Neuronal stem cell (in vitro differentiated cells): ENCODE data around the gene TPSB2.
"Not testable (repeated sequence)": the region's sequence is repeated elsewhere in the genome, so short reads cannot be mapped to it uniquely, and the experiment has no call there.

ENCODE experiments used
- DNase-seq: peaks from one replicate; pipeline ENCODE4 v3.0.0-alpha.2; 2013; ENCODE audit warnings: low spot score
- H2AFZ ChIP-seq: one replicate; pipeline ENCODE4 v1.6.1; 2013; ENCODE audit warnings: mild to moderate bottlenecking, low read length, inconsistent platforms
- H2AK5ac ChIP-seq: 2 replicates; pipeline ENCODE4 v1.6.1; 2013; ENCODE audit warnings: low read depth, mild to moderate bottlenecking, inconsistent platforms, low read length, moderate library complexity, mixed read lengths
- H2BK120ac ChIP-seq: 2 replicates; pipeline ENCODE4 v1.6.1; 2013; ENCODE audit warnings: low read depth, mild to moderate bottlenecking, inconsistent platforms, low read length, moderate library complexity, mixed read lengths
- H2BK12ac ChIP-seq: one replicate; pipeline ENCODE4 v1.6.1; 2013; ENCODE audit warnings: low read length, inconsistent platforms
- H2BK15ac ChIP-seq: 2 replicates; pipeline ENCODE4 v1.6.1; 2013; ENCODE audit warnings: mild to moderate bottlenecking, low read length, inconsistent platforms, mixed read lengths
- H2BK5ac ChIP-seq: one replicate; pipeline ENCODE4 v1.6.1; 2013; ENCODE audit warnings: inconsistent platforms, mild to moderate bottlenecking, low read length, moderate library complexity
- H3K14ac ChIP-seq: one replicate; pipeline ENCODE4 v1.6.1; 2013; ENCODE audit warnings: low read length, inconsistent platforms
- H3K18ac ChIP-seq: 2 replicates; pipeline ENCODE4 v1.6.1; 2013; ENCODE audit warnings: low read length, inconsistent platforms
- H3K23ac ChIP-seq: 2 replicates; pipeline ENCODE4 v1.6.1; 2013; ENCODE audit warnings: low read depth, mild to moderate bottlenecking, mixed read lengths, low read length, inconsistent platforms; ENCODE audit not compliant: poor library complexity
- H3K27ac ChIP-seq: replicated peaks from 3 replicates; pipeline ENCODE4 v1.5.1; 2013; ENCODE audit warnings: low read length, inconsistent platforms
- H3K27me3 ChIP-seq, 3 experiments: 2 replicates each; pipeline ENCODE4 v1.6.1; 2013; ENCODE audit warnings: low read length in 3 of 3, mild to moderate bottlenecking in 2 of 3, inconsistent platforms in 1 of 3, low read depth in 1 of 3, mixed read lengths in 1 of 3, moderate library complexity in 1 of 3; ENCODE audit not compliant: control insufficient read depth in 3 of 3, insufficient read depth in 3 of 3
- H3K36me3 ChIP-seq, 2 donors: replicated peaks in 1 of 2; 2 replicates each; pipeline ENCODE4 v1.6.1; 2013; ENCODE audit warnings: low read length in 2 of 2; ENCODE audit not compliant: control insufficient read depth in 2 of 2, insufficient read depth in 2 of 2
- H3K4ac ChIP-seq: 2 replicates; pipeline ENCODE4 v1.6.1; 2013; ENCODE audit warnings: inconsistent platforms, mild to moderate bottlenecking, low read length, moderate library complexity
- H3K4me1 ChIP-seq, 2 donors: 1 replicate in 1 of 2; 2 replicates in 1 of 2; pipeline ENCODE4 v1.6.1; 2013; ENCODE audit warnings: low read length in 2 of 2, low read depth in 1 of 2; ENCODE audit not compliant: control insufficient read depth in 2 of 2, insufficient read depth in 1 of 2
- H3K4me2 ChIP-seq: one replicate; pipeline ENCODE4 v1.6.1; 2013; ENCODE audit warnings: mild to moderate bottlenecking, low read length, inconsistent platforms; ENCODE audit not compliant: insufficient read depth, poor library complexity, severe bottlenecking
- H3K4me3 ChIP-seq, 2 donors: 2 replicates each; pipeline ENCODE4 v1.5.1; 2013; ENCODE audit warnings: low read length in 2 of 2, mild to moderate bottlenecking in 2 of 2, inconsistent platforms in 1 of 2, moderate library complexity in 1 of 2
- H3K79me1 ChIP-seq: one replicate; pipeline ENCODE4 v1.6.1; 2013; ENCODE audit warnings: low read depth, mild to moderate bottlenecking, inconsistent platforms, low read length, moderate library complexity
- H3K9ac ChIP-seq: one replicate; pipeline ENCODE4 v1.6.1; 2013; ENCODE audit warnings: mild to moderate bottlenecking, low read depth, low read length, inconsistent platforms; ENCODE audit not compliant: poor library complexity
- H3K9me3 ChIP-seq, 2 donors: replicated peaks in 1 of 2; 2 replicates each; pipeline versions ENCODE3 to v1.6.1; 2013; ENCODE audit warnings: low read length in 2 of 2, mild to moderate bottlenecking in 2 of 2, inconsistent platforms in 1 of 2, low read depth in 1 of 2, mixed read lengths in 1 of 2, moderate library complexity in 1 of 2; ENCODE audit not compliant: control insufficient read depth in 2 of 2, insufficient read depth in 1 of 2
- H4K8ac ChIP-seq: one replicate; pipeline ENCODE4 v1.6.1; 2013; ENCODE audit warnings: low read depth, mild to moderate bottlenecking, inconsistent platforms, low read length, moderate library complexity
- H4K91ac ChIP-seq: one replicate; pipeline ENCODE4 v1.6.1; 2013; ENCODE audit warnings: low read length, low read depth, mild to moderate bottlenecking, inconsistent platforms; ENCODE audit not compliant: poor library complexity
- WGBS, 2 donors: extraction: QIAGEN DNeasy Blood & Tissue Kit; methylation state at CpG; one replicate each; pipeline ENCODE4 v1.1.7; 2013; ENCODE audit warnings: missing lambda C conversion rate in 2 of 2, mixed read lengths in 1 of 2; ENCODE audit not compliant: insufficient read length in 2 of 2, insufficient replicate concordance in 1 of 2; ENCODE audit errors: extremely low coverage in 2 of 2; 5-methylcytosine and 5-hydroxymethylcytosine counted together

The TPSB2 gene

GRCh38 chr16:1269418-1269817, 39.4 kb upstream of the TPSB2 start:
- not testable (repeated sequence) for H3K27ac ChIP-seq, H2BK120ac ChIP-seq, H3K9me3 ChIP-seq, H3K18ac ChIP-seq, H3K27me3 ChIP-seq, H2BK12ac ChIP-seq, H3K4ac ChIP-seq, H3K4me1 ChIP-seq, H4K8ac ChIP-seq, H3K9ac ChIP-seq, H3K4me2 ChIP-seq, H2AFZ ChIP-seq, H2BK5ac ChIP-seq, H3K79me1 ChIP-seq, H3K4me3 ChIP-seq, H3K14ac ChIP-seq, DNase-seq, H3K36me3 ChIP-seq, H2AK5ac ChIP-seq, H3K23ac ChIP-seq, H4K91ac ChIP-seq, H2BK15ac ChIP-seq
- no CpG with 5 or more reads among the region's 7 CpGs for WGBS, 2 donors

GRCh38 chr16:1265826-1266225, 35.8 kb upstream of the TPSB2 start:
- Histone ChIP-seq H3K4me3 (no peak overlapping the region), H3K27me3 (peaks cover 3 to 25% (median 17%) of the 10 kb centered on the region in 3 experiments), H3K4me2 (no peak overlapping the region), H3K18ac (peak overlapping the region; percentile 9), H3K4ac (no peak overlapping the region), H2BK5ac (no peak overlapping the region), H3K9me3 (peaks cover 0 to 12% of the 10 kb centered on the region in 2 donors), H4K8ac (no peak overlapping the region), H4K91ac (no peak overlapping the region), H3K23ac (no peak overlapping the region), H3K27ac (no peak overlapping the region), H3K4me1 (no peaks in the 10 kb centered on the region), H2AK5ac (peak overlapping the region; percentile 63), H3K14ac (no peak overlapping the region), H2BK120ac (no peak overlapping the region), H3K9ac (no peak overlapping the region), H3K36me3 (no peaks in the 10 kb centered on the region), H2AFZ (no peak overlapping the region), H3K79me1 (no peaks in the 10 kb centered on the region), H2BK15ac (no peak overlapping the region), H2BK12ac (no peak overlapping the region)
- no peak for DNase-seq
- no CpG with 5 or more reads among the region's 19 CpGs for WGBS, 2 donors

- DNase-seq: no peak
- peak overlapping the region; percentile 63 for H2AK5ac ChIP-seq
- no peak overlapping the region for H2BK5ac ChIP-seq
- H4K8ac ChIP-seq: no peak overlapping the region
- no peak overlapping the region for H2BK120ac ChIP-seq
- no peak overlapping the region for H3K27ac ChIP-seq
- H3K9me3 ChIP-seq: peaks cover 0 to 12% of the 10 kb centered on the region in 2 donors
- H2BK15ac ChIP-seq: peak overlapping the region; percentile 55
- no peak overlapping the region for H3K14ac ChIP-seq
- WGBS, 2 donors: no CpG with 5 or more reads among the region's 13 CpGs
- H3K4ac ChIP-seq: no peak overlapping the region
- peak overlapping the region; percentile 17 for H3K9ac ChIP-seq
- no peak overlapping the region for H3K18ac ChIP-seq
- peaks cover 6 to 31% (median 23%) of the 10 kb centered on the region in 3 experiments for H3K27me3 ChIP-seq
- H3K4me3 ChIP-seq: peak overlapping the region in 1 of 2 donors; percentile 67
- H4K91ac ChIP-seq: no peak overlapping the region
- H2BK12ac ChIP-seq: no peak overlapping the region
- H3K36me3 ChIP-seq: no peaks in the 10 kb centered on the region
- H2AFZ ChIP-seq: no peak overlapping the region
- H3K79me1 ChIP-seq: peaks cover under 1% of the 10 kb centered on the region
- H3K4me2 ChIP-seq: no peak overlapping the region
- H3K4me1 ChIP-seq: no peaks in the 10 kb centered on the region
- no peak overlapping the region for H3K23ac ChIP-seq
These were observed 35.2 kb upstream of the TPSB2 start for GRCh38 chr16:1265090-1265630.

- Histone ChIP-seq H3K4ac (no peak overlapping the region), H3K23ac (peak overlapping the region; percentile 12), H3K9ac (peak overlapping the region; percentile 55), H3K4me3 (peak overlapping the region in 1 of 2 donors; percentile 67), H4K91ac (no peak overlapping the region), H2BK5ac (no peak overlapping the region), H2BK12ac (no peak overlapping the region), H4K8ac (no peak overlapping the region), H2AFZ (no peak overlapping the region), H3K4me2 (no peak overlapping the region), H3K79me1 (peaks cover 1% of the 10 kb centered on the region), H3K27me3 (peaks cover 7 to 35% (median 30%) of the 10 kb centered on the region in 3 experiments), H3K4me1 (no peaks in the 10 kb centered on the region), H2AK5ac (no peak overlapping the region), H3K36me3 (no peaks in the 10 kb centered on the region), H3K27ac (no peak overlapping the region), H3K14ac (no peak overlapping the region), H2BK15ac (no peak overlapping the region), H3K9me3 (peaks cover 0 to 12% of the 10 kb centered on the region in 2 donors), H3K18ac (no peak overlapping the region), H2BK120ac (no peak overlapping the region)
- no CpG with 5 or more reads among the region's 16 CpGs for WGBS, 2 donors
- DNase-seq: no peak
These were observed 34.5 kb upstream of the TPSB2 start for GRCh38 chr16:1264345-1265089.
